ENCODE results near the gene RDM1. TPM values are rescaled to one million over a fixed set of nuclear protein-coding genes. Genes with fewer than 3 reads are reported as not detected.

Gene RDM1
- total RNA-seq, 6 experiments from 2014 or later, result 0.23 to 0.76 (median 0.53) TPM; not detected in 2

GRCh38 chr17:35963663-35964062 lies 33.1 kb upstream of the RDM1 start:
- peaks cover 15% of the 10 kb centered on the region for H3K27me3 Mint-ChIP-seq (ENCODE audit: insufficient read depth)

GRCh38 chr17:35953720-35954119 lies 23.1 kb upstream of the RDM1 start:
- no peak for DNase-seq
- no peaks in the 10 kb centered on the region for H3K4me1 Mint-ChIP-seq (ENCODE audit: low read depth)
- no peak overlapping the region for H3K27ac Mint-ChIP-seq
- no peak for TF ChIP-seq CTCF (IDR thresholded peaks at IDR 0.05)
- H3K36me3 Mint-ChIP-seq (ENCODE audit: low read depth), result no peaks in the 10 kb centered on the region
- no peak overlapping the region for H3K4me3 Mint-ChIP-seq
- no peaks in the 10 kb centered on the region for H3K9me3 Mint-ChIP-seq
- peaks cover 8% of the 10 kb centered on the region for H3K27me3 Mint-ChIP-seq (ENCODE audit: insufficient read depth)

More at GRCh38 chr17:35963663-35964062, 33.1 kb upstream of the RDM1 start:
- Mint-ChIP-seq H3K4me3 (no peak overlapping the region), H3K9me3 (no peaks in the 10 kb centered on the region), H3K4me1 (ENCODE audit: low read depth) (no peaks in the 10 kb centered on the region), H3K36me3 (ENCODE audit: low read depth) (no peaks in the 10 kb centered on the region), H3K27ac (no peak overlapping the region)
- TF ChIP-seq CTCF (IDR thresholded peaks at IDR 0.05), result no peak
- no peak for DNase-seq

- Mint-ChIP-seq H3K9me3 (no peaks in the 10 kb centered on the region), H3K27me3 (ENCODE audit: insufficient read depth) (peaks cover 6% of the 10 kb centered on the region), H3K4me1 (ENCODE audit: low read depth) (peaks cover under 1% of the 10 kb centered on the region; the same call in 1 of the 2 replicates), H3K27ac (no peak overlapping the region), H3K4me3 (no peak overlapping the region), H3K36me3 (ENCODE audit: low read depth) (no peaks in the 10 kb centered on the region)
- no peak for DNase-seq
- TF ChIP-seq CTCF (IDR thresholded peaks at IDR 0.05), result no peak
These were observed 18.8 kb upstream of the RDM1 start for GRCh38 chr17:35949401-35949800.

- no peak overlapping the region for H3K27ac Mint-ChIP-seq
- H3K27me3 Mint-ChIP-seq (ENCODE audit: insufficient read depth), result peaks cover 8% of the 10 kb centered on the region
- no peaks in the 10 kb centered on the region for H3K9me3 Mint-ChIP-seq
- no peak overlapping the region for H3K4me3 Mint-ChIP-seq
- H3K36me3 Mint-ChIP-seq (ENCODE audit: low read depth), result no peaks in the 10 kb centered on the region
- TF ChIP-seq CTCF (IDR thresholded peaks at IDR 0.05), result 0 out of 2 replicates have a peak, but pooled peaks have one; percentile 8
- H3K4me1 Mint-ChIP-seq (ENCODE audit: low read depth), result peaks cover 4% of the 10 kb centered on the region; the same call in 1 of the 2 replicates
- DNase-seq, result no peak
These were observed 17.5 kb upstream of the RDM1 start for GRCh38 chr17:35948092-35948491.

GRCh38 chr17:35947156-35947585 lies 16.6 kb upstream of the RDM1 start:
- H3K4me1 Mint-ChIP-seq (ENCODE audit: low read depth), result peaks cover 4% of the 10 kb centered on the region; the same call in 1 of the 2 replicates
- peak overlapping the region; percentile 67 for H3K4me3 Mint-ChIP-seq
- peak; percentile 21 for DNase-seq
- no peak overlapping the region for H3K27ac Mint-ChIP-seq
- peak; percentile 73 for TF ChIP-seq CTCF (IDR thresholded peaks at IDR 0.05)
- no peaks in the 10 kb centered on the region for H3K9me3 Mint-ChIP-seq
- peaks cover 12% of the 10 kb centered on the region for H3K27me3 Mint-ChIP-seq (ENCODE audit: insufficient read depth)
- H3K36me3 Mint-ChIP-seq (ENCODE audit: low read depth), result no peaks in the 10 kb centered on the region

- no peaks in the 10 kb centered on the region for H3K9me3 Mint-ChIP-seq
- H3K27me3 Mint-ChIP-seq (ENCODE audit: insufficient read depth), result peaks cover 12% of the 10 kb centered on the region
- peaks cover 4% of the 10 kb centered on the region; the same call in 1 of the 2 replicates for H3K4me1 Mint-ChIP-seq (ENCODE audit: low read depth)
- no peak overlapping the region for H3K4me3 Mint-ChIP-seq
- DNase-seq, result no peak
- H3K36me3 Mint-ChIP-seq (ENCODE audit: low read depth), result no peaks in the 10 kb centered on the region
- H3K27ac Mint-ChIP-seq, result no peak overlapping the region
- no peak for TF ChIP-seq CTCF (IDR thresholded peaks at IDR 0.05)
These were observed 13.6 kb upstream of the RDM1 start for GRCh38 chr17:35944151-35944550.

All from HFFc6 (cell line).